Smooth muscle cell (in vitro differentiated cells): ENCODE measurements around the gene UCHL5. TPM values are rescaled to one million over a fixed set of nuclear protein-coding genes. Genes with fewer than 3 reads are reported as not detected.

Experiments
- DNase-seq: peaks from one replicate; lab custom pipeline; 2025; ENCODE audit not compliant: unreplicated experiment; lab: John Stamatoyannopoulos, UW
- H2AFZ ChIP-seq: fragments of 200-600 bp; sonication (generic); 2 replicates; pipeline ENCODE4 v1.6.0; 2016; ENCODE audit warnings: antibody characterized with exemption, low read depth, mild to moderate bottlenecking
- H3F3A ChIP-seq: fragments of 200-600 bp; sonication (generic); 2 replicates; pipeline ENCODE4 v1.6.0; 2017; ENCODE audit warnings: antibody characterized with exemption, low read depth
- H3K27ac ChIP-seq: fragments of 200-600 bp; sonication (generic); 2 replicates; pipeline ENCODE4 v1.5.1; 2016; ENCODE audit warnings: low read depth, mild to moderate bottlenecking
- H3K27me3 ChIP-seq: fragments of 200-600 bp; sonication (generic); 2 replicates; pipeline ENCODE4 v1.6.1; 2016; ENCODE audit warnings: low read depth, mild to moderate bottlenecking
- H3K36me3 ChIP-seq: fragments of 200-600 bp; sonication (generic); 2 replicates; pipeline ENCODE4 v1.5.1; 2016; ENCODE audit warnings: low read depth
- H3K4me1 ChIP-seq: fragments of 200-600 bp; sonication (generic); 2 replicates; pipeline ENCODE4 v1.5.1; 2016; ENCODE audit warnings: low read depth
- H3K4me2 ChIP-seq: fragments of 200-600 bp; sonication (generic); 2 replicates; pipeline ENCODE4 v1.6.0; 2016; ENCODE audit warnings: mild to moderate bottlenecking
- H3K4me3 ChIP-seq: fragments of 200-600 bp; sonication (generic); 2 replicates; pipeline ENCODE4 v1.5.1; 2016; ENCODE audit warnings: mild to moderate bottlenecking
- H3K79me2 ChIP-seq: fragments of 200-600 bp; sonication (generic); 2 replicates; pipeline ENCODE4 v1.6.0; 2016; ENCODE audit warnings: low read depth, mild to moderate bottlenecking
- H3K9ac ChIP-seq: fragments of 200-600 bp; sonication (generic); 2 replicates; pipeline ENCODE4 v1.6.0; 2016; ENCODE audit warnings: low read depth
- H3K9me3 ChIP-seq: fragments of 200-600 bp; sonication (generic); replicated peaks from 2 replicates; pipeline ENCODE4 v1.5.1; 2016; ENCODE audit warnings: low read depth
- H4K20me1 ChIP-seq: fragments of 200-600 bp; sonication (generic); 2 replicates; pipeline ENCODE4 v1.6.0; 2016; ENCODE audit warnings: low read depth
- WGBS: methylation state at CpG from one replicate; pipeline ENCODE4 v1.1.7; 2016; ENCODE audit warnings: low lambda C conversion rate; 5-methylcytosine and 5-hydroxymethylcytosine counted together
- polyA plus RNA-seq: library from polyadenylated mRNA; unstranded; fragments of >200 nt; fragmentation: Nextera tagmentation; extraction: Ambion mirVana; gene quantifications from 2 replicates; pipeline ENCODE4 v1.2.1, GENCODE V29; 2016
- total RNA-seq: library from RNA; depleted of rRNA; stranded (reverse); fragments of >200 nt; gene quantifications from 2 replicates; pipeline ENCODE4 v1.2.3, GENCODE V29; 2014
- TF ChIP-seq, protein P1 (sequence below): fragments of 200-600 bp; sonication (generic); IDR thresholded peaks from 2 replicates; pipeline ENCODE4 v1.5.1; 2017; ENCODE audit warnings: borderline replicate concordance, mild to moderate bottlenecking, antibody characterized with exemption; ENCODE audit not compliant: insufficient read depth, poor library complexity, severe bottlenecking

The UCHL5 gene
- total and polyA plus RNA-seq, 2 experiments from 2014 or later, result 22.2 to 35.6 TPM

DNA sequence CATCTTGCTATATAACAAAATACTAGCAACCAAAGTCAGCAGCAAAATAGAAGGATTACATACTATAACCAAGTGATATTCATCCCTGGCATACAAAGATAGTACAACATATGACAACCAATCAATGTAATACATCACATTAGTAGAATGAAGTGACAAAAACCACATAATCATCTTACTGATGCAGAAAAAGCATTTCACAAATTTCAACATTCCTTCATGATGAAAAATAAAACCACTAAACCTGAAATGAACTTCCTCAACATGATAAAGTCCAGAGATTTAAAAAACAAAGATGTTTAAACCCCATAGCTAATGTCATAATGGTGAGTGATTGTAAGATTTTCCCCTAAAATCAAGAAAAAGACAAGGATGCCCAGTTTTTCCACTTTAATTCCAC is 18.8 kb upstream of the UCHL5 start:
- DNase-seq, result no peak
- Histone ChIP-seq H3K36me3 (peaks cover 41% of the 10 kb centered on the region), H3K4me2 (no peak overlapping the region), H3K79me2 (peaks cover 38% of the 10 kb centered on the region), H2AFZ (no peak overlapping the region), H3K9ac (no peak overlapping the region), H3K4me1 (no peaks in the 10 kb centered on the region), H3F3A (no peaks in the 10 kb centered on the region), H3K27ac (no peak overlapping the region), H3K9me3 (no peaks in the 10 kb centered on the region), H3K27me3 (no peaks in the 10 kb centered on the region), H3K4me3 (no peak overlapping the region), H4K20me1 (peaks cover 19% of the 10 kb centered on the region)
- TF ChIP-seq, protein P1, sequence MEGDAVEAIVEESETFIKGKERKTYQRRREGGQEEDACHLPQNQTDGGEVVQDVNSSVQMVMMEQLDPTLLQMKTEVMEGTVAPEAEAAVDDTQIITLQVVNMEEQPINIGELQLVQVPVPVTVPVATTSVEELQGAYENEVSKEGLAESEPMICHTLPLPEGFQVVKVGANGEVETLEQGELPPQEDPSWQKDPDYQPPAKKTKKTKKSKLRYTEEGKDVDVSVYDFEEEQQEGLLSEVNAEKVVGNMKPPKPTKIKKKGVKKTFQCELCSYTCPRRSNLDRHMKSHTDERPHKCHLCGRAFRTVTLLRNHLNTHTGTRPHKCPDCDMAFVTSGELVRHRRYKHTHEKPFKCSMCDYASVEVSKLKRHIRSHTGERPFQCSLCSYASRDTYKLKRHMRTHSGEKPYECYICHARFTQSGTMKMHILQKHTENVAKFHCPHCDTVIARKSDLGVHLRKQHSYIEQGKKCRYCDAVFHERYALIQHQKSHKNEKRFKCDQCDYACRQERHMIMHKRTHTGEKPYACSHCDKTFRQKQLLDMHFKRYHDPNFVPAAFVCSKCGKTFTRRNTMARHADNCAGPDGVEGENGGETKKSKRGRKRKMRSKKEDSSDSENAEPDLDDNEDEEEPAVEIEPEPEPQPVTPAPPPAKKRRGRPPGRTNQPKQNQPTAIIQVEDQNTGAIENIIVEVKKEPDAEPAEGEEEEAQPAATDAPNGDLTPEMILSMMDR, result no peak

DNA sequence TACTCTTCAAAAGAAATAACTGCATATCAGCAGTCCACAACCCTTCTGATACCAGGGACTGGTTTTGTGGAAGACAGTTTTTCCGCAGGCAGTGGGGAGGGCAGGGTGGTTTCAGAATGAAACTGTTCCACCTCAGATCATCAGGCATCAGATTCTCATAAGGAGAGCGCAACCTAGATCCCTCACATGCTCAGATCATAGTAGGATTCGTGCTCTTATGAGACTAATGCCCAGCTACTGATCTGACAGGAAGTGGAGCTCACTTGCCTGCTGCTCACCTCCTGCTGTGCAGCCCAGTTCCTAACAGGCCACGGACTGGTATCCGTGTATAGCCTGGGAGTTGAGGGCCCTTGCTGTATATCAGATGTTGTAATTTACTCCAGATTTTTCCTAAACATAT is 11.8 kb upstream of the UCHL5 start:
- Histone ChIP-seq H3K4me3 (no peak overlapping the region), H3K27me3 (no peaks in the 10 kb centered on the region), H3K79me2 (peaks cover 94% of the 10 kb centered on the region), H3K4me2 (no peak overlapping the region), H3K9me3 (no peaks in the 10 kb centered on the region), H2AFZ (no peak overlapping the region), H3K4me1 (no peaks in the 10 kb centered on the region), H4K20me1 (peaks cover 73% of the 10 kb centered on the region), H3F3A (no peaks in the 10 kb centered on the region), H3K9ac (no peak overlapping the region), H3K27ac (no peak overlapping the region), H3K36me3 (peaks cover 4% of the 10 kb centered on the region)
- TF ChIP-seq, protein P1, result no peak
- DNase-seq, result no peak
- WGBS, result 74% methylated on average over 5 of the region's 5 CpGs

DNA sequence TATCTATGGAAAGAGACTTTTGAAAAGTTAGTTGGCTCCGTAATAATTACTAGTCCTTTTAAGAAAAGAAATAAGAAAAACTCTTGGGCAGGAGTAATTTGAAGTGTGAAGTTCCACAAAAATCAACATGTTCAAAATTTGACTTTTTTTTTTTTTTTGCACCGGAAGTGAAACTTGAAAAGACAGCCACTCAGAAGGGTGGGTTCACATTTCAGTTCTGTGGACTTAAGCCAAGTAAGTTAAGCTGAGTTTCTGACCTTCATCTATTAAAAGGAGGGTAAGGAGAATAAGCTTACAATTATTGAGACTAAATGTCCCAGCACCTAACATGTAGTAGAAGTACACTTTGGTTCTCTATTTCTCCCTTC is 11.2 kb upstream of the UCHL5 start:
- WGBS, result 96% methylated on average over 2 of the region's 2 CpGs
- H3K79me2 ChIP-seq, result peaks cover 94% of the 10 kb centered on the region
- no peak overlapping the region for H3K27ac ChIP-seq
- no peak overlapping the region for H3K9ac ChIP-seq
- peaks cover 4% of the 10 kb centered on the region for H3K36me3 ChIP-seq
- no peaks in the 10 kb centered on the region for H3F3A ChIP-seq
- no peak for DNase-seq
- TF ChIP-seq, protein P1, result no peak
- no peak overlapping the region for H2AFZ ChIP-seq
- H3K27me3 ChIP-seq, result no peaks in the 10 kb centered on the region
- no peak overlapping the region for H3K4me2 ChIP-seq
- H3K4me3 ChIP-seq, result no peak overlapping the region
- no peaks in the 10 kb centered on the region for H3K4me1 ChIP-seq
- peaks cover 74% of the 10 kb centered on the region for H4K20me1 ChIP-seq
- H3K9me3 ChIP-seq, result no peaks in the 10 kb centered on the region

DNA sequence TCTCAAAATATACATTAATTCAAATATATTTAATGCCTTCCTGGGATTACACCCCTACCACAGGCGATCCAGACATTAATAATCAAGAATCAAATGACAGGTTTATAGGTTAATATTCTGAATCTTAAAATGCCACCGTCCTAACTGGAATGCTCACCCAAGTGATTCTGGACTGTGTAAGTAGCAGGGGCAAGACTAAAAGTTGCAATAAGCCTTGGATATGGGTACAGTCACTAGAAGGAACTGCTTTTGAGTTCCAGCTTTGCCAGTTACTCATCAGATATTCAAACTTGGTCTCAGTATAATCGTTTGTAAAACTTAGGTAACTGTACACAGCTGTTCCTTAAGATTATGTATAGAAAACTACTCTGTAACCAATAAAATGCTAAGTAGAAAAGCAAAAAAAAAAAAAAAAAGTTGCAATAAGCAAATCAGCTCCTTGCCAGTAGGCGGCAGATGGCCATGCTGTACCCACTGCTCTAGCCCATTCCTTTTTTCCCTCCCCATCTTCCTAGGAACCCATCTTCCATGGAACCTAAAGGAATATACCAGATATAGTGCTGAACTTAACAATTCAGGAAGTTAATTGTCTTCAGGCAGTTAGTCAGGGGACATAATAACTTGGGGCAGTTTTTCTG is 10.7 kb upstream of the UCHL5 start:
- H3K4me3 ChIP-seq, result no peak overlapping the region

More for the DNA sequence above, 10.7 kb upstream of the UCHL5 start:
- no peak overlapping the region for H3K9ac ChIP-seq
- TF ChIP-seq, protein P1, result peak; percentile 9
- no peaks in the 10 kb centered on the region for H3K4me1 ChIP-seq
- H3K36me3 ChIP-seq, result peaks cover 4% of the 10 kb centered on the region
- no peaks in the 10 kb centered on the region for H3K27me3 ChIP-seq
- H3K27ac ChIP-seq, result no peak overlapping the region
- H3K4me2 ChIP-seq, result no peak overlapping the region
- no peak overlapping the region for H2AFZ ChIP-seq
- WGBS, result 76% methylated on average over 4 of the region's 4 CpGs
- peaks cover 78% of the 10 kb centered on the region for H4K20me1 ChIP-seq
- peaks cover 95% of the 10 kb centered on the region for H3K79me2 ChIP-seq
- no peak for DNase-seq
- no peaks in the 10 kb centered on the region for H3K9me3 ChIP-seq
- H3F3A ChIP-seq, result no peaks in the 10 kb centered on the region
